HG02973 (cell line): ENCODE measurements around the gene TMCC3.

ENCODE experiments used
- ATAC-seq: cut with Tn5 transposase; IDR thresholded peaks from one replicate; pipeline ENCODE4 v1.9.1; 2021; ENCODE audit warnings: moderate library complexity; ENCODE audit not compliant: unreplicated experiment

TMCC3 gene

DNA sequence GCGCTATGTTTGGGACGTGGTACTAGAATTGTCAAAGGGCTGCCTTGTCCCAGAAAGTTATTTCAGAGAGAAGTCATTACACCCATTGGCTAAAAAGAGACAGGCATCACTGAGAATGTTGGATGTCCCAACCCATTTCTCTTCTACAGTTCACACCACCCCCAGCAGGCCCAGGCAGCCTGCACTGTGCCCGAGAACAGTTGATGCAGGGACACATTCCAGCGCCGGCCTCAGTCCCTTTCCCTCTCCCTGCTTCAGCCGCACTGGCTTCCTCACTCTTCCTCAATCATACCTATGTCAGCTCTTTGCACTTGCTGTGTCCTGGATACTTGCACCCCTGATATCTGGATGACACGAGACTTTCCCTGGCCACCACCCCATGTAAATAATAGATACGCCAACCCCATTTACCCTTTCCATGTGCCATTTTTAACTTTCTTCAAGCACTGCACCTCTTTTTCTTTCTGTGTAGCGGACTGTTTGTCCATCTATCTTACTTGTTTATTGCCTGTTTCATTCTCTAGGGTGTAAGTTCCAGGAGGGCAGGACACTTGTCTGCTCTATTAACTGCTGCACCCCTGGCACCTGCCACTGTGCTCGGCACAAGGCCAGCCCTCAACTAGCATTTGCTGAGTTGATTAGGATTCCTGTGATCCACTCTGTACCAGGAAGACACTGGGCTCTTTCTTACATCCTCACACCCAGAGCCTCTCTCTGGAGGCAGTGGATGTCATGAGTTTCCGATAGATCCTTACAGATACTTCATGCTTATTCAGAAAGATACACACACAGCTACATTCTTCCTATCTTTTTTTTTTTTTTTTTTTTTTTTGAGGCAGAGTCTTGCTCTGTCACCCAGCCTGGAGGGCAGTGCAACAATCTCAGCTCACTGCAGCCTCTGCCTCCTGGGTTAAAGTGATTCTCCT, 114.1 kb downstream of the TMCC3 start:
- no peak for ATAC-seq

DNA sequence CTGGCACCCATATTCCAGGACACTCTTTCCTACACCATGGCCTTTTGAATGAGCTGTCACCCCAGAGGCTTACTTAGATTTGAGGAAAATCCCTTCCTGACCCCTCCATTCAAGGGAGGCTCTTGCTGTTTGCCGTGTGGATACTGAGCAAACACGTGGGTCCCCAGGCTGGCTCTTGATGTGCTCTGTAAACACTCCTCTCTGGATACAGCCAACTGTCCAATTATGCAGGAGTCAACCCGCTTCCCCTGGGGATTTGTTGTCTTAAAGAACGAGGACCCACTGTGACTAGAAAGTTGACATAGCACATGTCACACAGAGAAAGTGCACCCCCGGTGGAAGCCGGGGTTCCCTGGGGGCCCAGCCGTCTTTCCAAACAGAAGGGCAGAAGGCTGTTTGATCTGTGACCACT, 114.8 kb downstream of the TMCC3 start:
- no peak for ATAC-seq

DNA sequence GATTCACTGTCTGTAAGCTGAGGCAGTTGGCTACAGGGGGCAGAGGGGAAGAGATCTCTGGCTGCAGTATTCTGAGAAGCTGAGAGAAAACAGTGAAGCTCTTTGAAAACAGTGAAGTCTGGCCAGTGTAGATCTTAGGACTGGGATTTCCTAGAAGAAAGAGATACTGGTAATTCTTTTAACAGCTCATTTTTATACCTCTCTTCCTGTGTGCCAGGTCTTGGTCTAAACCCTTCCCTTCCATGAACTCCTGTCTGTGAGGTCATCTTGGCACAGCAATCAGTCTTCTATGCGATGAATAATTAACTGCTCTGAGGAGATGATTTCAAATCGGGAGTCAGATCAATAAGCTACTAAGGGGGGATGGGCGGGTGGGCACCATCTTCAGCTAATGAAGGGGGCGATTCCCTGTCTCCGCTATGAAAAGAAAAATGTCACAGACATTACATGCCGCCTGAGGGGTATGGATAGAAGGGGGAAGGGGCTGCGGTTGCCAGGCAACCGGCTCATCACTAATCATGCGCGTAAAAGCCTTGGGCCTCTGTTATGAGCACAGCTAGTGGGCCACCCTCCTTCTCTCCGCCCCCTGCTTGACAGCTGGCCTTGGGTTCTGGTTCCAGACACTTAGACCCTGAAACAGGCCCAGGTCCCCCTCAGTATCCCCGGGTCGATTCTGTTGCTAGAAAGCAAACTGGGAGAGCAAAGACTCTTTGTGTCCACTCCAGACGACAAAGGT, 115.4 kb downstream of the TMCC3 start:
- no peak for ATAC-seq

DNA sequence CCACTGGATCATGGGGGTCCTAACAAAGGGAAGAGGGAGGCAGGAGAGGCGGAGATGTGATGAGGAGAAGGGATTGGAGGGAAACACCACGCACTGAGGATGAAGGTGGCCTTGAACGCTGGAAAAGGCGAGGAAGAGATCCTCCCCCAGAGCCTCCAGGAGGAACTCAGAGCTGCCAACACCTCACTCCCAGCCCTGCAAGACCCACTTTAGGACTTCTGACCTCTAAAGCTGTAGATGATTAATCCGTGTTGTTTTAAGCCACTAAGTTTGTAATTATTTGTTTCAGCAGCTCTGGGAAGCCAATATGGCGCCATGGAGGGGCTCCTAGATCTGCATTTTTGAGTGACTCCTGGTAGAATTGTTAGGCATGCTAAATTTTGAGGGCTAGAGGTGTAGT, 116.1 kb downstream of the TMCC3 start:
- ATAC-seq = no peak

DNA sequence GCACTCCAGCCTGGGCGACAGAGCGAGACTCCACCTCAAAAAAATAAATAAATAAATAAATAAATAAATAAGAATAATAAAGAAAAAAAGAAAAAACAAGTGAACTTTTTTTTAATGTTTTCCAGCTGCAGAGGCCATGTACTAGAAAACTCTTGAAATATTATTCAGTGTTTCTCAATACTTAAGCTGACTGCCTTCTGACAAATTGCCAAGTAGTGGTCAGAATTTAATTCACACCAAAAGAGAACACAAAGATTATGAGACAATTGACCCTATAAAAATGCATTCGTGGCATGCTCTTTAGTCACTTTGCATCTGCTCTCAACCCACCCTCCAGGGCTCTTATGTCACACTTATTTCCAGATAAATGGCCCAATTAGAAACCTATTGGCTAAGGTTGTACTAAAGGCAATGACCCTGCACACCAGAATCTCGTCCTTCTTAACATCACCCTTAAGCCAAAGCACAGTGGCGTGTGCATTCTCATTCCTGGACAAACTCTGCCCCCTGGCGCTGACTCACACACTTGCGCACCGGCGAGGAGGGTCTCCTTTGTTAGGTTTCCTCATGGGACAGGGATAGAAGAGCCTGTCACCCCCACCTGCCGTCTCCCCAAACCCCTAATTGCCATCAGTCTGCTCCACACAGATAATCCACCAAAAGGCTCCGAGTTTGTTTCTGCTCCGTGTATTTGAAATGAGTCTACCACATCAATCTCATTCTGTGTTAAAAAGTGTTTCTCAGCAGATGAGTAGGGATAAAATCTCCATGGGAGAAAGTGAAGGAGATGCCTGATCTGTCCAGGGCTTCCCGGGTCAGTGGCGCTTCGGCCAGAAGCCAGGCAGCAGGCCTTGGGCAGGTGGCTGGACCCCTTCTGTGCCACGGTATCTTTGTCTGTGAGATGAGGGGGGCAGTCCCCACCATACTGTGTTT, 117.6 kb downstream of the TMCC3 start:
- peak; percentile 67 for ATAC-seq

DNA sequence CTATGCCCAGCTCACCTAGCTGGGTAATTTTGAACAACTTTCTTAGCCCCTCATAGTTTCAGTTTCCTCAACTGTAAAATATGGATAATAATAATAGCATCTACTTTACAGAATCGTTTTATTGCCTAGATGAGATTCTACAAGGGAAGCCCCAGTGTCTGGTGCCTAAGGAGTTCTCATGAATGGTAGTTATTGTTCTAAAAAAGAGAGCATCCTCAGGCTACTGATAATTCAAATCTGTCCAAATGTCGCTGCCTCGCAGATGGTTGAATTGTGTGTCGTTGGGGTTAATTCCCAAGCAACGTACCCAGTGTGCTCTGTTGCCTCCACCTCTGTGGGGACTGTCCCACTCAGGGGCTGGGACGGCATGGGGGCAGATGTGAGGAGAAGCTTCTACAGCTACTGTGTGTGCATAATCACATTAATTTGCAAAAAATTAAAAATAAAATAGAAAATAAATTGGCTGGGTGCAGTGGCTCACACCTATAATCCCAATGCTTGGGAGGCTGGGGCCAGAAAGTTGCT, 119.1 kb downstream of the TMCC3 start:
- ATAC-seq = no peak

DNA sequence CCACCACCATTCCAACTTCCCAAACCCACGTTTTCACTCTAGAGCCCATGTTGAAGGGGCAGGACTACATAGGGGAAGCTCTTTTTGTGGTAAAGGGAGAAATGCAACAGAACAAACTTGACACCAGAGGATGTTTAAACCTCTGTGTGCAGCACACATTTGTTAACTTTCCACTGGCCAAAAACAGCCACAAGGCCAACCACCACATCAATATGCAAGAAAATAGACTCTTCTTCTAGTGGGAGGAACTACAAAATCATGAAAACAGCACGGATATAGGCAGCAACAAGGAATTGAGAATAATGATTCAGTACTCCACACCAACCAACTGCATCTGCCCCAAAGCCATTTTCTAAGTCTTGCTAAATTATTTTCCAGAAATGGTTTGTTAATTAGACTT, 124.4 kb downstream of the TMCC3 start:
- ATAC-seq = no peak
